HEK293 (cell line): Measurements from ENCODE around the gene CORO6.

Experiments
- GLIS1 ChIP-seq: fragments of 450-650 bp; formaldehyde crosslinking; IDR thresholded peaks from 2 replicates; pipeline ENCODE4 v1.5.1; 2016; ENCODE audit warnings: missing biosample characterization, missing genetic modification characterization
- HOXA7 ChIP-seq: sonication (generic); formaldehyde crosslinking; IDR thresholded peaks from 2 replicates; pipeline ENCODE4 v1.8.1; 2022; ENCODE audit warnings: missing genetic modification reagents, borderline replicate concordance
- HOXD13 ChIP-seq: sonication (generic); formaldehyde crosslinking; IDR thresholded peaks from 2 replicates; pipeline ENCODE4 v1.8.0; 2022; ENCODE audit warnings: missing genetic modification reagents, borderline replicate concordance
- KLF8 ChIP-seq: fragments of 450-650 bp; formaldehyde crosslinking; IDR thresholded peaks from 2 replicates; pipeline ENCODE4 v1.5.1; 2016; ENCODE audit warnings: missing biosample characterization, missing genetic modification characterization
- PRDM1 ChIP-seq: fragments of 450-650 bp; formaldehyde crosslinking; IDR thresholded peaks from 2 replicates; pipeline ENCODE4; 2016; ENCODE audit warnings: missing biosample characterization, missing genetic modification characterization
- PRDM4 ChIP-seq: fragments of 450-650 bp; formaldehyde crosslinking; IDR thresholded peaks from 2 replicates; pipeline ENCODE4 v1.5.1; 2017; ENCODE audit warnings: missing biosample characterization, missing genetic modification characterization
- REST ChIP-seq: fragments of 450-650 bp; formaldehyde crosslinking; IDR thresholded peaks from 2 replicates; pipeline ENCODE4 v1.5.1; 2016; ENCODE audit warnings: missing biosample characterization, missing genetic modification characterization
- SCRT1 ChIP-seq: fragments of 450-650 bp; formaldehyde crosslinking; IDR thresholded peaks from 2 replicates; pipeline ENCODE4 v1.5.1; 2016; ENCODE audit warnings: missing biosample characterization, missing genetic modification characterization, borderline replicate concordance
- ZBTB48 ChIP-seq: fragments of 450-650 bp; formaldehyde crosslinking; IDR thresholded peaks from 2 replicates; pipeline ENCODE4 v1.5.1; 2016; ENCODE audit warnings: missing biosample characterization, missing genetic modification characterization
- ZNF112 ChIP-seq: fragments of 450-650 bp; formaldehyde crosslinking; IDR thresholded peaks from 2 replicates; pipeline ENCODE4 v1.5.0; 2017; ENCODE audit warnings: missing biosample characterization, missing genetic modification characterization
- ZNF140 ChIP-seq: fragments of 450-650 bp; formaldehyde crosslinking; IDR thresholded peaks from 2 replicates; pipeline ENCODE4 v1.5.1; 2016; ENCODE audit warnings: missing biosample characterization, missing genetic modification characterization
- ZNF155 ChIP-seq: fragments of 450-650 bp; formaldehyde crosslinking; IDR thresholded peaks from 2 replicates; pipeline ENCODE4 v1.5.1; 2016; ENCODE audit warnings: missing biosample characterization, missing genetic modification characterization
- ZNF184 ChIP-seq: fragments of 450-650 bp; IDR thresholded peaks from 2 replicates; pipeline ENCODE4 v1.5.1; 2018; ENCODE audit warnings: missing biosample characterization, mild to moderate bottlenecking, missing genetic modification characterization
- ZNF280C ChIP-seq: fragments of 450-650 bp; formaldehyde crosslinking; IDR thresholded peaks from 2 replicates; pipeline ENCODE4 v1.5.1; 2016; ENCODE audit warnings: missing biosample characterization, missing genetic modification characterization
- ZNF311 ChIP-seq: fragments of 450-650 bp; formaldehyde crosslinking; IDR thresholded peaks from 2 replicates; pipeline ENCODE4 v1.5.1; 2017; ENCODE audit warnings: missing biosample characterization, missing genetic modification characterization, borderline replicate concordance
- ZNF416 ChIP-seq: fragments of 450-650 bp; formaldehyde crosslinking; IDR thresholded peaks from 2 replicates; pipeline ENCODE4 v1.5.1; 2016; ENCODE audit warnings: missing biosample characterization, missing genetic modification characterization
- ZNF433 ChIP-seq: fragments of 450-650 bp; formaldehyde crosslinking; IDR thresholded peaks from 2 replicates; pipeline ENCODE4 v1.5.1; 2016; ENCODE audit warnings: missing biosample characterization, missing genetic modification characterization, low read depth
- ZNF48 ChIP-seq: fragments of 450-650 bp; formaldehyde crosslinking; IDR thresholded peaks from 2 replicates; pipeline ENCODE4 v1.5.1; 2016; ENCODE audit warnings: missing biosample characterization, missing genetic modification characterization
- ZNF626 ChIP-seq: fragments of 450-650 bp; sonication (Bioruptor Pico); formaldehyde crosslinking; IDR thresholded peaks from 2 replicates; pipeline ENCODE4 v1.5.1; 2018; ENCODE audit warnings: missing biosample characterization, missing genetic modification characterization, inconsistent platforms
- ZNF792 ChIP-seq: fragments of 450-650 bp; formaldehyde crosslinking; IDR thresholded peaks from 2 replicates; pipeline ENCODE4 v1.5.1; 2016; ENCODE audit warnings: missing biosample characterization, missing genetic modification characterization
- ZSCAN16 ChIP-seq: fragments of 450-650 bp; formaldehyde crosslinking; IDR thresholded peaks from 2 replicates; pipeline ENCODE4 v1.5.1; 2016; ENCODE audit warnings: missing biosample characterization, missing genetic modification characterization
- TF ChIP-seq, protein P1 (sequence below): fragments of 450-650 bp; formaldehyde crosslinking; IDR thresholded peaks from 2 replicates; pipeline ENCODE4 v1.5.1; 2017; ENCODE audit warnings: missing biosample characterization, missing genetic modification characterization
- TF ChIP-seq, protein P2 (sequence below): fragments of 450-650 bp; formaldehyde crosslinking; IDR thresholded peaks from 2 replicates; pipeline ENCODE4 v1.5.1; 2016; ENCODE audit warnings: missing biosample characterization, missing genetic modification characterization
- TF ChIP-seq, protein P3 (sequence below): fragments of 450-650 bp; formaldehyde crosslinking; IDR thresholded peaks from 2 replicates; pipeline ENCODE4 v1.5.1; 2016; ENCODE audit warnings: missing biosample characterization, missing genetic modification characterization
- TF ChIP-seq, protein P4 (sequence below): fragments of 450-650 bp; formaldehyde crosslinking; IDR thresholded peaks from 2 replicates; pipeline ENCODE4 v1.5.1; 2016; ENCODE audit warnings: missing biosample characterization, missing genetic modification characterization

Gene CORO6

GRCh38 chr17:29568331-29569244, 54.1 kb downstream of the CORO6 start, which contains the start of gene TP53I13 (continued):
- TF ChIP-seq REST, result peak; percentile 13; the same call in 1 of the 2 replicates
- no peak for TF ChIP-seq HOXA7 (CRISPR knock-in tag)
- TF ChIP-seq HOXD13, result peak; percentile 28; the same call in 1 of the 2 replicates
- TF ChIP-seq, protein P1, sequence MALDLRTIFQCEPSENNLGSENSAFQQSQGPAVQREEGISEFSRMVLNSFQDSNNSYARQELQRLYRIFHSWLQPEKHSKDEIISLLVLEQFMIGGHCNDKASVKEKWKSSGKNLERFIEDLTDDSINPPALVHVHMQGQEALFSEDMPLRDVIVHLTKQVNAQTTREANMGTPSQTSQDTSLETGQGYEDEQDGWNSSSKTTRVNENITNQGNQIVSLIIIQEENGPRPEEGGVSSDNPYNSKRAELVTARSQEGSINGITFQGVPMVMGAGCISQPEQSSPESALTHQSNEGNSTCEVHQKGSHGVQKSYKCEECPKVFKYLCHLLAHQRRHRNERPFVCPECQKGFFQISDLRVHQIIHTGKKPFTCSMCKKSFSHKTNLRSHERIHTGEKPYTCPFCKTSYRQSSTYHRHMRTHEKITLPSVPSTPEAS (tag by site-specific recombination), result no peak
- TF ChIP-seq ZSCAN16 (tag by site-specific recombination), result no peak
- 0 out of 2 replicates have a peak, but pooled peaks have one; percentile 54 for TF ChIP-seq SCRT1
- TF ChIP-seq, protein P2, sequence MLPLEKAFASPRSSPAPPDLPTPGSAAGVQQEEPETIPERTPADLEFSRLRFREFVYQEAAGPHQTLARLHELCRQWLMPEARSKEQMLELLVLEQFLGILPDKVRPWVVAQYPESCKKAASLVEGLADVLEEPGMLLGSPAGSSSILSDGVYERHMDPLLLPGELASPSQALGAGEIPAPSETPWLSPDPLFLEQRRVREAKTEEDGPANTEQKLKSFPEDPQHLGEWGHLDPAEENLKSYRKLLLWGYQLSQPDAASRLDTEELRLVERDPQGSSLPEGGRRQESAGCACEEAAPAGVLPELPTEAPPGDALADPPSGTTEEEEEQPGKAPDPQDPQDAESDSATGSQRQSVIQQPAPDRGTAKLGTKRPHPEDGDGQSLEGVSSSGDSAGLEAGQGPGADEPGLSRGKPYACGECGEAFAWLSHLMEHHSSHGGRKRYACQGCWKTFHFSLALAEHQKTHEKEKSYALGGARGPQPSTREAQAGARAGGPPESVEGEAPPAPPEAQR (tag by site-specific recombination), result no peak
- TF ChIP-seq PRDM4 (tag by site-specific recombination), result no peak
- no peak for TF ChIP-seq ZNF184 (tag by site-specific recombination)
- TF ChIP-seq ZBTB48 (tag by site-specific recombination), result peak; percentile 58
- TF ChIP-seq, protein P3, sequence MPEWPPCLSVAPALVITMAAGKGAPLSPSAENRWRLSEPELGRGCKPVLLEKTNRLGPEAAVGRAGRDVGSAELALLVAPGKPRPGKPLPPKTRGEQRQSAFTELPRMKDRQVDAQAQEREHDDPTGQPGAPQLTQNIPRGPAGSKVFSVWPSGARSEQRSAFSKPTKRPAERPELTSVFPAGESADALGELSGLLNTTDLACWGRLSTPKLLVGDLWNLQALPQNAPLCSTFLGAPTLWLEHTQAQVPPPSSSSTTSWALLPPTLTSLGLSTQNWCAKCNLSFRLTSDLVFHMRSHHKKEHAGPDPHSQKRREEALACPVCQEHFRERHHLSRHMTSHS (tag by site-specific recombination), result no peak
- TF ChIP-seq GLIS1 (tag by site-specific recombination), result no peak
- TF ChIP-seq PRDM1, result no peak
- TF ChIP-seq ZNF155 (tag by site-specific recombination), result no peak
- TF ChIP-seq ZNF48 (tag by site-specific recombination), result no peak
- TF ChIP-seq KLF8 (tag by site-specific recombination), result peak; percentile 54
- TF ChIP-seq, protein P4, sequence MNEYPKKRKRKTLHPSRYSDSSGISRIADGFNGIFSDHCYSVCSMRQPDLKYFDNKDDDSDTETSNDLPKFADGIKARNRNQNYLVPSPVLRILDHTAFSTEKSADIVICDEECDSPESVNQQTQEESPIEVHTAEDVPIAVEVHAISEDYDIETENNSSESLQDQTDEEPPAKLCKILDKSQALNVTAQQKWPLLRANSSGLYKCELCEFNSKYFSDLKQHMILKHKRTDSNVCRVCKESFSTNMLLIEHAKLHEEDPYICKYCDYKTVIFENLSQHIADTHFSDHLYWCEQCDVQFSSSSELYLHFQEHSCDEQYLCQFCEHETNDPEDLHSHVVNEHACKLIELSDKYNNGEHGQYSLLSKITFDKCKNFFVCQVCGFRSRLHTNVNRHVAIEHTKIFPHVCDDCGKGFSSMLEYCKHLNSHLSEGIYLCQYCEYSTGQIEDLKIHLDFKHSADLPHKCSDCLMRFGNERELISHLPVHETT (tag by site-specific recombination), result peak; percentile 39; the same call in 1 of the 2 replicates
- no peak for TF ChIP-seq ZNF311 (tag by site-specific recombination)
- TF ChIP-seq ZNF140 (tag by site-specific recombination), result no peak
- no peak for TF ChIP-seq ZNF112
- no peak for TF ChIP-seq ZNF416 (tag by site-specific recombination)
- TF ChIP-seq ZNF792, result no peak
- no peak for TF ChIP-seq ZNF626
- no peak for TF ChIP-seq ZNF280C (tag by site-specific recombination)
- no peak for TF ChIP-seq ZNF433 (tag by site-specific recombination)
